ENCODE results near the gene PRG2. TPM values are rescaled to one million over a fixed set of nuclear protein-coding genes. Genes with fewer than 3 reads are reported as not detected.

PRG2 gene
- total and polyA plus RNA-seq, 5 donors = 0.16 to 0.23 TPM; not detected in 3

DNA sequence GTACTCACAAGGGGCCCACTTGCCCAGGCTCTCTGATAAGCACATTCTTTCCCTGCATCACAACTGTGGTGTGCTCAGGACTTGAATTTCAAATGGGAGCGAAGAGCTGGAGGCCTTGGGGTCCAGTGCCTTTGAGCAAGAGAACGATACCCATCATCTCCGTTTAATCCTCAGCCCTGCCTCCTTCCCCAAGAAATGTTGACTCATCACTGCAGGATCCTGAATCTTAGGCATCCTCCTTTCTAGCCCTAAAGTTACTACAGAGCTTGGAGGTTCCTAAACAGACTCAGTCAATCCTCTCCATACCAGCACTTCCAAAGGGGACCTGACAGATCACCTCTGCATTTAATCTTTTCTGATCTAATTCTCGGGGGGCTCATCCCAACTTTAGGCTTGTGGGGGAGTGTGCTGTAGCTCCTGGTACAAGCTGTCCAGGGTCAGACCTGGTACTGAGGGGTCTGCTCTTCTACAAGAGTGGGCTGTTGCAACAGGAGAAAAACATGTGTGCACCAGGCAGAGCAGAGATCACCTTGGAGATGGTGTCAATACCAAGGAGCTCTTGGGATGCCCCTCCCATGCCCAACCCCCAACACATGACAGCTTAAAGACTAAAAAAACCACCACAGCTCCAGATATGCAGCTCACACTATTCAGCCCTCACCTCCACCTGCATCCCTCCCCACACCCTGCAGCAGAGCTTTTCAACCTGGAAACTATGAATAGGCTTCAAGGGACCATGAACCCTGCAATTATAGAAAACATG, 3.9 kb upstream of the PRG2 start:
- H3K27ac ChIP-seq (ENCODE audit: low read length) = no peak overlapping the region
- intact Hi-C loops (cut with DNase I) = no loop called here
- 80% methylated on average over 4 of the region's 4 CpGs for WGBS
- H3K27me3 ChIP-seq (ENCODE audit: control insufficient read depth, insufficient read depth) = no peaks in the 10 kb centered on the region
- no peaks in the 10 kb centered on the region for H3K4me1 ChIP-seq (ENCODE audit: control insufficient read depth, insufficient read depth, low read length)
- DNase-seq (no peak), ATAC-seq (no peak)
- H3K4me3 ChIP-seq (ENCODE audit: low read length) = no peak overlapping the region
- H3K9me3 ChIP-seq (ENCODE audit: control insufficient read depth, low read length) = no peaks in the 10 kb centered on the region

- Histone ChIP-seq H3K4me3 (ENCODE audit: low read length) (no peak overlapping the region), H3K9me3 (ENCODE audit: control insufficient read depth, low read length) (no peaks in the 10 kb centered on the region), H3K27me3 (ENCODE audit: control insufficient read depth, insufficient read depth) (no peaks in the 10 kb centered on the region), H3K27ac (ENCODE audit: low read length) (no peak overlapping the region), H3K4me1 (ENCODE audit: control insufficient read depth, insufficient read depth, low read length) (no peaks in the 10 kb centered on the region)
- WGBS = 85% methylated on average over 4 of the region's 4 CpGs
- intact Hi-C loops (cut with DNase I) = no loop called here
- no peak for DNase-seq
- no peak for ATAC-seq
These were observed 2.3 kb upstream of the PRG2 start for GRCh38 chr11:57392763-57393105.

DNA sequence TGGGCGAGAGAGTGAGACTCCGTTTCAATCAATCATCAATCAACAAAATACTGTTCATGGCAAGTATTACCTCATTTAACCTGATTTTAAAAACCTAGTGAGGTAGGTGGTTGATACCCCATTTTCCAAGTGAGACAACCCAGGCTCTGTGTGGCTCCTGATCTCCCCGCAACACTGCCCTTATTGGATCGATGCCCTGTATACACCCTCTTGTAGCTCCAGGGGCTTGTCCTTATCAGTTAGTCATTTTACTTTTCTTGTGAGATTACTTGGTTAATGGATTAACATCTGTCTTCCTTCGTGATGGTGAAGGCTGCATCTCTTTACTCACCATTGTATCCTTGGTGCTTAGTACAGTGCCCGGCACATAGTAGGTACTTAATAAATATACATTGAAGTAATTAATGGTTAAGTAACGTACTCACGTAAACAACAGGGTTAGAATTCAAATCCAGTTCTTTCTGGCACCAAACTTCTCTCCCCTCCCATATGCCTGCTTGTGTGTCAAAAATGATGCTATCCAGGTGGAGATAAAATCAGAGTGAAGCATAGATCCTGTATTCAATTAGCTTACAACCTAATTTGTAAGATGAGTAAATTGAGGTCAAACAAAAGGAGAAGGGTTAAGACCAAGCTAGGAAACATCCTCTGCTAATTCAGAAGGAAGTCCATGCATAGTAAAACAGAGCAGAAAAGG, 1.8 kb upstream of the PRG2 start:
- Histone ChIP-seq H3K27me3 (ENCODE audit: control insufficient read depth, insufficient read depth) (no peaks in the 10 kb centered on the region), H3K4me1 (ENCODE audit: control insufficient read depth, insufficient read depth, low read length) (no peaks in the 10 kb centered on the region), H3K9me3 (ENCODE audit: control insufficient read depth, low read length) (no peaks in the 10 kb centered on the region), H3K27ac (ENCODE audit: low read length) (no peak overlapping the region), H3K4me3 (ENCODE audit: low read length) (no peak overlapping the region)
- DNase-seq (no peak), ATAC-seq (no peak)
- 81% methylated on average over 8 of the region's 8 CpGs for WGBS
- intact Hi-C loops (cut with DNase I) = no loop called here

- intact Hi-C loops (cut with DNase I) = no loop called here
- ATAC-seq = no peak
- no peaks in the 10 kb centered on the region for H3K27me3 ChIP-seq (ENCODE audit: control insufficient read depth, insufficient read depth)
- DNase-seq = no peak
- WGBS = 71% methylated on average over 2 of the region's 2 CpGs
- H3K9me3 ChIP-seq (ENCODE audit: control insufficient read depth, low read length) = no peaks in the 10 kb centered on the region
- no peak overlapping the region for H3K4me3 ChIP-seq (ENCODE audit: low read length)
- no peak overlapping the region for H3K27ac ChIP-seq (ENCODE audit: low read length)
- H3K4me1 ChIP-seq (ENCODE audit: control insufficient read depth, insufficient read depth, low read length) = no peaks in the 10 kb centered on the region
These were observed 1.1 kb upstream of the PRG2 start for GRCh38 chr11:57391539-57391938.

GRCh38 chr11:57391111-57391510, 661 bp upstream of the PRG2 start:
- DNase-seq (no peak), ATAC-seq (no peak)
- Histone ChIP-seq H3K27me3 (ENCODE audit: control insufficient read depth, insufficient read depth) (no peaks in the 10 kb centered on the region), H3K4me1 (ENCODE audit: control insufficient read depth, insufficient read depth, low read length) (no peaks in the 10 kb centered on the region), H3K9me3 (ENCODE audit: control insufficient read depth, low read length) (no peaks in the 10 kb centered on the region), H3K27ac (ENCODE audit: low read length) (no peak overlapping the region), H3K4me3 (ENCODE audit: low read length) (no peak overlapping the region)
- intact Hi-C loops (cut with DNase I) = no loop called here
- 91% methylated on average over 3 of the region's 3 CpGs for WGBS

DNA sequence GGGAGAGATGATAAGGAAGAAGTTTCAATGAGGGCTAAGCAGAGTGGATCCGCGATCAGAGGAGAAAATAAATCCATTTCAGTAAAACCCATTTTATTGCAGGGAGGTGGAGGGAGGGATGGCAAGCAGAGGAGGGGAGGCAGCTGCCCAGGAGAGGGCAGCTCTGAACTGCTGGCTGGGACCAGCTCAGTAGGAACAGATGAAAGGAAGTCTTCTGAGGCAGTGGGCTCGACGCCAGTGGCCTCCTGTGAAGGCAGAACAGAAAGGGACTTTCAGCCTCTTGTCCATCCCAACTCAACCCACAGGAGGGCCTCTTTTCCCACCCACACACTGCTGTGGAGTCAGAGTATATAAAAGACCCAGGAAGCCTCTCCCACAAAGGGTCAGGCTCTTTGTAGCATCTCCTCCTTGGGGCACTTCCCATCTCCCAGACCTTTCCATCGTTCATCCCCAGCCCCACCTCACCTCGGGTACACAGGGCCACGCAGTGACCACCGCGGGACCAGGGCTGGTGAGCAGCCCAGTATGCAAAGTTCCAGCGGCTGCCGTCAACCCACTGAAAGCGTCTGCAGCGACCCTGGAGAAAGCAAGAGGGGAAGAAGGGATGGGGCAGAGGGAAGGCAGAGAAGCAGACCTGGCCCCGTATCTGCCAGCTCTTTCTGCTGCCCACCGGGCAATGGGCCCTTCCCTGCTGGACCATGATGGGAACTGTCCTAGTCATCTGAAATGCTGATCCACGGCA, 3.0 kb downstream of the PRG2 start:
- 74% methylated on average over 16 of the region's 16 CpGs for WGBS
- Histone ChIP-seq H3K4me1 (ENCODE audit: control insufficient read depth, insufficient read depth, low read length) (no peaks in the 10 kb centered on the region), H3K27ac (ENCODE audit: low read length) (no peak overlapping the region), H3K9me3 (ENCODE audit: control insufficient read depth, low read length) (no peaks in the 10 kb centered on the region), H3K27me3 (ENCODE audit: control insufficient read depth, insufficient read depth) (no peaks in the 10 kb centered on the region), H3K4me3 (ENCODE audit: low read length) (no peak overlapping the region)
- peak in 1 of 3 donors; percentile 78 for DNase-seq
- intact Hi-C loops (cut with DNase I) = no loop called here
- ATAC-seq = peak; percentile 41 to 57

DNA sequence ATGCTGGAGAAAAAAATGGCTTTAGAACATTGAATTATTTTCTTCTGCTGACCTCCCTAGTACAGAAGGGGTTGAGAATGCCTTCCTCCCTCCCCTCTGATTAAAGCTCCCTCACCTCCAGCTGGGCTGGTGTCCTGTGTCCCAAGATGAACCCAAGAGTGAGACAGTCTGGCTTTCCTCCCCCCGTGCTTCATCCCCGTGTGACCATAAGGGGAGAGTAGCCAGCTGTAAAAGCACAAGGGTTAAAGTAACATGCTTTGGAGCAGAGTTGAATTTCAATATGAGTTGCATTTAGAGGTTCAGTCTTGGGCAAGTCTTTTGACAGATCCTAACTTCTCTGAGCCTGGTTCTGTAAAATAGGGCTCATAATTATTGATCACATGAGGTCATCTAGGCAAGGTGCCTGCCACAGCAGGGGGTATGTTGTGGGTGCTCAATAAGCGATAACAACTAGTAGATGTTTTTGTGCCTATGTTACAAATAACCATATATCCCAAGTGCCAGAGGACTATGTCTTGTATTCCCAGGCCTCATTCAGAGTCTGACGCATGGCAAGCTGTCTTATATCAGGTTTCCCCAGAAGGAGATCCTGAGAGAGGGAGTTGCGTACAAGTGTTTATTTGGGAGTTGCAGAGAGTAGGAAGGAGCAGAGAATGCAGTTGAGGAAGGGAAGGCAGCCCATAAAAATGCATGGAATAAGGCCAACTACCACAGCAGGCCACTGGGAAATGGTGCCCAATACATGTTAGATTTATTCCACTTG, 4.1 kb downstream of the PRG2 start:
- DNase-seq (no peak), ATAC-seq (no peak)
- Histone ChIP-seq H3K4me3 (ENCODE audit: low read length) (no peak overlapping the region), H3K4me1 (ENCODE audit: control insufficient read depth, insufficient read depth, low read length) (no peaks in the 10 kb centered on the region), H3K9me3 (ENCODE audit: control insufficient read depth, low read length) (no peaks in the 10 kb centered on the region), H3K27ac (ENCODE audit: low read length) (no peak overlapping the region), H3K27me3 (ENCODE audit: control insufficient read depth, insufficient read depth) (no peaks in the 10 kb centered on the region)
- intact Hi-C loops (cut with DNase I) = no loop called here
- WGBS = 74% methylated on average over 5 of the region's 5 CpGs

- Histone ChIP-seq H3K4me3 (ENCODE audit: low read length) (no peak within 1 kb of the TSS), H3K4me1 (ENCODE audit: control insufficient read depth, insufficient read depth, low read length) (no peaks in the 10 kb centered on the region), H3K9me3 (ENCODE audit: control insufficient read depth, low read length) (no peaks in the 10 kb centered on the region), H3K27ac (ENCODE audit: low read length) (no peak within 1 kb of the TSS), H3K27me3 (ENCODE audit: control insufficient read depth, insufficient read depth) (no peaks in the 10 kb centered on the region)
- DNase-seq (no peak), ATAC-seq (no peak)
- intact Hi-C loops (cut with DNase I) = no loop called here
- 85% methylated on average over 2 of the region's 2 CpGs for WGBS
These were observed 9.5 kb downstream of the PRG2 start, which contains the start of gene PRG3 for GRCh38 chr11:57380975-57381374. PRG3 (minus strand) TSS chr11:57381150; CDS start chr11:57380708, 442 bp downstream.

DNA sequence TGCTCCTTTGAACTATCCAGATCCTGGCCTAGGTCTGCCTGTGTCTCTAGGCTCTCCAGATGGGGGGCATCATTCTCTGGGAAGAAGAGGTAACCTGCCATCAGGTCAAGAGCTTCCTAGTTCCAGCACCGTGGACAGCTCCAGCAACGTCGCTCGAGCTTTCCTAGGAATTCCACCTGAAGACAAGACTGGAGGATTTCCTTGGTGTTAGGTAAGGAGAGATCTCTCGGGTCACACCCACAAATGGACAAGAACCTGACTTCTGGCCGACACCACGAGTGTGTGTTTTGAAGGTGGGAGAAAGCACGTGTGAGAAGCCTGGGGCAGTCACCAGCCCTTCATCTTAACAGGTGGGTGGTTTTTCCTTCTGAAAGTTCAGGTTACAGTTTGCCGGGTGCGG, 10.7 kb downstream of the PRG2 start:
- ATAC-seq = no peak
- DNase-seq = no peak
- 29% methylated on average over 10 of the region's 10 CpGs for WGBS
- intact Hi-C loops (cut with DNase I) = no loop called here
- Histone ChIP-seq H3K27me3 (ENCODE audit: control insufficient read depth, insufficient read depth) (no peaks in the 10 kb centered on the region), H3K4me3 (ENCODE audit: low read length) (no peak overlapping the region), H3K4me1 (ENCODE audit: control insufficient read depth, insufficient read depth, low read length) (no peaks in the 10 kb centered on the region), H3K27ac (ENCODE audit: low read length) (no peak overlapping the region), H3K9me3 (ENCODE audit: control insufficient read depth, low read length) (no peaks in the 10 kb centered on the region)

DNA sequence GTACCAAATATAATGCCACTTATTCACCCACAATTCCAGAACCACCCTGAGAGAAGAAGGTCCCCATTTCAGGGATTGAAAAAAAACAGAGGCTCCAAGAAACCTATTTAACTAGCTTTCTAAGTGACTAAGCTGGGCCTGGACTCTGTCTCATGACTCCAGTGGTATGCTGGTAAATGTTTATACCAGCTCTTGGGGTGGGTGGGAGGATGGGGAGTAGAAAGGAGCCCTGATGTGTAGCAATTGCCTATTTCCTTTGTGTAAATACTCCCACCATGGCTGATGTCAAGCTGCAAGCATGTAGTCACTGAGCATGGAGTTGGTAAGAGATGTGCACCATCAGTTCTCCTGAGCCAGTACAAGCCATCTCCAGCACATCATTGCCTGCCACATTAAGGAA, 12.3 kb downstream of the PRG2 start:
- DNase-seq (no peak), ATAC-seq (no peak)
- intact Hi-C loops (cut with DNase I) = no loop called here
- Histone ChIP-seq H3K4me3 (ENCODE audit: low read length) (no peak overlapping the region), H3K4me1 (ENCODE audit: control insufficient read depth, insufficient read depth, low read length) (no peaks in the 10 kb centered on the region), H3K27ac (ENCODE audit: low read length) (no peak overlapping the region), H3K27me3 (ENCODE audit: control insufficient read depth, insufficient read depth) (no peaks in the 10 kb centered on the region), H3K9me3 (ENCODE audit: control insufficient read depth, low read length) (no peaks in the 10 kb centered on the region)

DNA sequence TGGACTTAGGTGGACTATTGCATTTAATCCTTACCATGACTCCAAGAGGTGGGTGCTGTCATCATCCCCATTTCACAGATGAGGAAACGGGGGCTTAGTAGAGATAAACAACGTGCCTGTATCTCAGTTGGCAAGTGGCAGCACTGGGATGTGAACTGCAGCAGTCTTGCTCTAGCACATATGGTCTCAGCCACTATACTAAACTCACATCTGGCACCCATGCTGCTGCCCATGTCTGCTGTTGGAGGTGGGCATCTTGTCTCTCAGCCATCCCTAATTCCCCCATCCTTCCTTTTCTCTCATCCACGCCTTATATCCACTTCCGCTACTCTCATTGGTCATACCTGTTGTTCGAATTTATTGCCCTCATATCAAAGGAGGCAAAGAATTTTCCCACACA, 13.3 kb downstream of the PRG2 start:
- H3K9me3 ChIP-seq (ENCODE audit: control insufficient read depth, low read length) = no peaks in the 10 kb centered on the region
- ATAC-seq = no peak
- intact Hi-C loops (cut with DNase I) = no loop called here
- no peaks in the 10 kb centered on the region for H3K27me3 ChIP-seq (ENCODE audit: control insufficient read depth, insufficient read depth)
- no peaks in the 10 kb centered on the region for H3K4me1 ChIP-seq (ENCODE audit: control insufficient read depth, insufficient read depth, low read length)
- no peak overlapping the region for H3K27ac ChIP-seq (ENCODE audit: low read length)
- no peak overlapping the region for H3K4me3 ChIP-seq (ENCODE audit: low read length)
- no peak for DNase-seq
- WGBS = 69% methylated on average over 5 of the region's 5 CpGs

All from right cardiac atrium (tissue), 5 donors.